HUES64 (cell line): Measurements from ENCODE around the gene MMADHC.

Experiments used
- H3K27ac ChIP-seq: 2 replicates; pipeline ENCODE4 v1.7.0; 2013; ENCODE audit warnings: low read depth, low read length, inconsistent platforms
- H3K27me3 ChIP-seq: 2 replicates; pipeline ENCODE4 v1.6.1; 2013; ENCODE audit warnings: mild to moderate bottlenecking, low read length; ENCODE audit not compliant: insufficient read depth
- H3K36me3 ChIP-seq: 2 replicates; pipeline ENCODE4 v1.6.1; 2013; ENCODE audit warnings: mild to moderate bottlenecking, low read length; ENCODE audit not compliant: insufficient read depth
- H3K4me1 ChIP-seq: 2 replicates; pipeline ENCODE4 v1.6.1; 2013; ENCODE audit warnings: mild to moderate bottlenecking, low read length, moderate library complexity; ENCODE audit not compliant: insufficient read depth
- H3K4me3 ChIP-seq: 2 replicates; pipeline ENCODE4 v1.5.1; 2013; ENCODE audit warnings: mild to moderate bottlenecking, low read length, moderate library complexity
- H3K9ac ChIP-seq: 2 replicates; pipeline ENCODE4 v1.6.1; 2013; ENCODE audit warnings: mild to moderate bottlenecking, low read depth, low read length
- H3K9me3 ChIP-seq: 2 replicates; pipeline ENCODE4 v1.6.1; 2013; ENCODE audit warnings: low read depth, low read length; ENCODE audit not compliant: insufficient read depth
- WGBS: fragments of 150-250, 120-280 bp; methylation state at CpG from one replicate; pipeline ENCODE4 v1.1.7; 2013; ENCODE audit warnings: missing lambda C conversion rate; 5-methylcytosine and 5-hydroxymethylcytosine counted together

MMADHC gene

DNA sequence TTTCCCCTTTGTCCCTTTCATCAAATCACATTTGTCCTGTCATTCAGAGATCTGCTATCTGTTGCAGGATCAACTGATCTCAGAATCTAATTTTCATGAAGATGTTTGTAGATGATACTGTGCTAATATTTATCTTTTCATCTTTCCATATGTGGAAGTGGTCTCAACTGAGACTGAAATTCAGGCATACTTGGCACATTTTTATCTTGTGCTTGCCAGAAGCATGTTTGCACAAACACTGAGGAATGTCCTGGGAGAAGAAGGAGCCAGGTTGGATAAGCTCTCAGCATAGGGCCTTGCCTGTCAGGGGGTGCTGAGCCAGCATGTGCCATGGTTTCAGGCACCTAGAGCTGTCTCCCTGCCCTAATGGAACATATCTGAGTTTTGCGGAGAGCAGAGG lies 24.5 kb upstream of the MMADHC start:
- H3K27me3 ChIP-seq: no peaks in the 10 kb centered on the region
- no peaks in the 10 kb centered on the region for H3K36me3 ChIP-seq
- no peak overlapping the region for H3K4me3 ChIP-seq
- 93% methylated on average over 1 of the region's 1 CpG for WGBS
- no peaks in the 10 kb centered on the region for H3K4me1 ChIP-seq
- H3K27ac ChIP-seq: no peak overlapping the region
- peaks cover 4% of the 10 kb centered on the region; the same call in 1 of the 2 replicates for H3K9me3 ChIP-seq
- H3K9ac ChIP-seq: no peak overlapping the region

DNA sequence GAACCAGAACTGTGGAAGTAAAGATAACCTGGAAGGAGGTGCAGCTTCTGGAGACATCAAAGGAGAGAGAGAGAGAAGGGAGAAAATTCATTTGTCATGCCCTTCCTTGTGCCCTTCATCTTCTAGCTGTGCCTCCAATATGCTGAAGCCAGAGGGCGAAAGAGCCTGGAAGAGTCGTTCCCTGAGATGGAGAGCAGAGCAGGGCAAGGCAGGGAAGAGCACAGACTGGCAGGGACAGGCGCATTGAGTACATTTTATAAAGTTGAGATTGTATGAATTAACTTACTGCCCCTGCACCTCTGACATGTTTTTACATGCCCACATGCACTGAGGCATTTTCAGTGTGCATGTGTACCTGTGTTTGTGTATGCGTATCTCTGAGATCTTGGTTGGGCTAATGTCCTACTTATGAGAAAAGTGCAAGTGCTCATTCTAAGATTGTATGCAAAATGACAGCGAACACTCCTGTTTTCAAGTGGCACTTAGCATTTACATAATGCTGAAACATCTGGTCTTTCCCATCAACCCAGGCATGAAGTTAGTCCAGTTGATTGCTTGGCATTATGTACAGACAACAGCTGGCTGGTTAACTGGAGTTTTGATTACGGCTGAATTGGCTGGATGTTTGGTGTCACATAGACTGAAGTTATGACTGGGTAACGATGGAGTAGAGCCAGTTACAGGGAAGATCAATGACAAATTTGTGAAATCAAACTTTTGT lies 23.7 kb upstream of the MMADHC start:
- H3K4me1 ChIP-seq: no peaks in the 10 kb centered on the region
- no peak overlapping the region for H3K4me3 ChIP-seq
- no peaks in the 10 kb centered on the region for H3K36me3 ChIP-seq
- H3K27me3 ChIP-seq: no peaks in the 10 kb centered on the region
- no peak overlapping the region for H3K9ac ChIP-seq
- no peak overlapping the region for H3K27ac ChIP-seq
- H3K9me3 ChIP-seq: peaks cover 4% of the 10 kb centered on the region; the same call in 1 of the 2 replicates
- 92% methylated on average over 7 of the region's 7 CpGs for WGBS

GRCh38 chr2:149606251-149606811 lies 18.8 kb upstream of the MMADHC start:
- H3K9me3 ChIP-seq: peaks cover 7% of the 10 kb centered on the region; the same call in 1 of the 2 replicates
- H3K4me3 ChIP-seq: no peak overlapping the region
- no peaks in the 10 kb centered on the region for H3K27me3 ChIP-seq
- H3K9ac ChIP-seq: no peak overlapping the region
- H3K27ac ChIP-seq: no peak overlapping the region
- no peaks in the 10 kb centered on the region for H3K36me3 ChIP-seq
- H3K4me1 ChIP-seq: no peaks in the 10 kb centered on the region

GRCh38 chr2:149603248-149603647 lies 15.7 kb upstream of the MMADHC start:
- Histone ChIP-seq H3K4me3 (no peak overlapping the region), H3K9me3 (peaks cover 8% of the 10 kb centered on the region), H3K27ac (no peak overlapping the region), H3K27me3 (no peaks in the 10 kb centered on the region), H3K4me1 (no peaks in the 10 kb centered on the region), H3K9ac (no peak overlapping the region), H3K36me3 (no peaks in the 10 kb centered on the region)
- WGBS: 98% methylated on average over 4 of the region's 4 CpGs

GRCh38 chr2:149601141-149601796 lies 13.7 kb upstream of the MMADHC start:
- Histone ChIP-seq H3K4me3 (no peak overlapping the region), H3K4me1 (peaks cover 2% of the 10 kb centered on the region; the same call in 1 of the 2 replicates), H3K27ac (no peak overlapping the region), H3K9ac (no peak overlapping the region), H3K36me3 (no peaks in the 10 kb centered on the region), H3K27me3 (no peaks in the 10 kb centered on the region), H3K9me3 (peaks cover 8% of the 10 kb centered on the region; the same call in 1 of the 2 replicates)
- WGBS: 89% methylated on average over 2 of the region's 3 CpGs

GRCh38 chr2:149597668-149598326 lies 10.2 kb upstream of the MMADHC start:
- WGBS: 53% methylated on average over 13 of the region's 13 CpGs
- H3K36me3 ChIP-seq: no peaks in the 10 kb centered on the region
- H3K4me1 ChIP-seq: peaks cover 7% of the 10 kb centered on the region
- no peaks in the 10 kb centered on the region for H3K27me3 ChIP-seq
- H3K4me3 ChIP-seq: no peak overlapping the region
- H3K27ac ChIP-seq: no peak overlapping the region
- no peak overlapping the region for H3K9ac ChIP-seq
- H3K9me3 ChIP-seq: peaks cover 8% of the 10 kb centered on the region; the same call in 1 of the 2 replicates

GRCh38 chr2:149597050-149597667 lies 9.6 kb upstream of the MMADHC start:
- Histone ChIP-seq H3K36me3 (no peaks in the 10 kb centered on the region), H3K27me3 (no peaks in the 10 kb centered on the region), H3K27ac (no peak overlapping the region), H3K4me1 (peaks cover 7% of the 10 kb centered on the region), H3K4me3 (no peak overlapping the region), H3K9ac (no peak overlapping the region), H3K9me3 (peaks cover 8% of the 10 kb centered on the region; the same call in 1 of the 2 replicates)
- 55% methylated on average over 6 of the region's 7 CpGs for WGBS

DNA sequence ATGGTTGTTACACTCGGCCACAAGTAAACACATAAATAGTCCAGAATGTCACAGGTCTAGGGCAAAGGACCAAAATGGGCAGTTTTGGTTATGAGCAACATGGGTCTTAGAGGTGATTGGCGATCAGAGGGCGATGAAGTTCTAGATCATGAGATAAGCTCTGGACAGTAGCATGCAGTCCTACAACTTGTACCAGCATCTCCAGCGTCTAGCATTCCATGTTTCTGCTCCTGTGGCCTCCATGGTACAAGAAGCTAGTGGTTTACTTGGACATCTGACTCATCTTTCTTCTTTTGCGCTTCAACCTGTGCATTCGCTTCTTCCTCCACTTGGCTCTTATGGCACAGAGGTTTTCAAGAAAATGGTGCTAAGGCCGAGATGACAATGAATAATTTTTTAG lies 8.9 kb upstream of the MMADHC start:
- Histone ChIP-seq H3K4me3 (no peak overlapping the region), H3K27ac (no peak overlapping the region), H3K9ac (no peak overlapping the region), H3K4me1 (peaks cover 7% of the 10 kb centered on the region), H3K36me3 (no peaks in the 10 kb centered on the region), H3K9me3 (peaks cover 6% of the 10 kb centered on the region; the same call in 1 of the 2 replicates), H3K27me3 (no peaks in the 10 kb centered on the region)
- 94% methylated on average over 7 of the region's 7 CpGs for WGBS

DNA sequence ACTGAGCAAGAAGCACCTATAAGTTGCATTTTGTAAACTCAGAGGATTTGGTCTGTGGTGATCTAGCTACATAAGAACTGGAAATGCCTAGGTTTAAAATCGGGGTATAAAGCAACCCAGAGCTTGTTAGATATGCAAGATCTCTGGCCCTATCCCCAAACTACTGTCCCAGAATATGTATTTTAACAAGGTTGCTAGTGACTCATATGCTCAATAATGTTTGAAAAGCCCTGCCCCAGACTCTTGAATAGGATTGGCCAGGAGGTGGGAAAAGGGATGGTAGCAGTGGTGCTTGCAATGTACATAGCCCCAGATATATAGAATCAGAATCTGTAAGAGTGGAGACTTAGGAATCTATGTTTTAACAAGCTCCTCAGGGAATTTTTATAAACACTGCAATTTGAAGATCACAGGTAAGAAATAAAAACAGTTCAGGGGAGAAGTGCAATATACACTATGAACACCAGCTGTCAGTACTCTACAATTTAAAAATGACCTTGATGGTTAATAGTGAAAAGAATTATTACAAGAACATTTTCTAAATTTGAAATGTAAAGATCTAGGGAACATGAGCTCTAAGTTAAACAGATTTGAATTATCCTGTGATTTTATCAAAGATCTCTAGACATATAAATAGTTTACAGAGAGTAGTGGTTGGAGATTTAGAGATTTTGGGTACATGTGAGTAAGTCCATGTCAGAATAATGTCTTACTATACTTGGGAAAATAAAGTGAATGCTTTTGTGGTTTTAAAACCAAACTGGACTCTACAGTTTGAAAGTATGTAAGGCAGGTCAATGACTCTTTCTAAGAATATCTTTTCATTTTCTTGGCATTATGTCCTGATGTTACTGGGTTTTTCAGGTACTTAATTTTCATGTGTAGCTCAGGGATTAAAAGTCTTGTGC lies 7.7 kb upstream of the MMADHC start:
- H3K36me3 ChIP-seq: no peaks in the 10 kb centered on the region
- no peaks in the 10 kb centered on the region for H3K9me3 ChIP-seq
- no peaks in the 10 kb centered on the region for H3K27me3 ChIP-seq
- H3K27ac ChIP-seq: no peak overlapping the region
- 100% methylated on average over 1 of the region's 1 CpG for WGBS
- no peak overlapping the region for H3K4me3 ChIP-seq
- no peak overlapping the region for H3K9ac ChIP-seq
- peaks cover 7% of the 10 kb centered on the region for H3K4me1 ChIP-seq

DNA sequence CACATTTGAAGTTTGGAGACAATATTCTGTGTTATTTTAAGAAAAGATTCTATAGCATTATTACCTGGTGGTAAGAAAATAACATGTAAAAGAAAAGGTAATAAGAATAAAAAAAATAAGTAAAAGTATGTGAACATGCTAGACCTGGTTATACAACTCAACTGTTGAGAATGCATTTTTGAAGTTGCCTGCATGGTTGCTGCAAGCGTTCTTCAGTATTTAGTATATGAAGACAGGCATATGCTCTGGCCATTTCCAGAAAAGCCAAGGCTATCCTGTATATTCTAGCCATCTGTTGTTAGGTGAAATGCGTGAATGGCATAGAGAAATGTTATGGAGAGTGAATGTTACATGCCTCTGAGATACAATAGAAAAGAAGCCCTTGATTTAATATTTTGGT lies 6.8 kb upstream of the MMADHC start:
- Histone ChIP-seq H3K36me3 (no peaks in the 10 kb centered on the region), H3K27ac (no peak overlapping the region), H3K9ac (no peak overlapping the region), H3K4me3 (no peak overlapping the region), H3K27me3 (no peaks in the 10 kb centered on the region), H3K9me3 (no peaks in the 10 kb centered on the region), H3K4me1 (peaks cover 7% of the 10 kb centered on the region)
- WGBS: 89% methylated on average over 2 of the region's 2 CpGs
